OCI-M2 (cell line): ENCODE results near the gene RIMBP2.
"Not testable (repeated sequence)": the region's sequence is repeated elsewhere in the genome, so short reads cannot be mapped to it uniquely, and the experiment has no call there.

Experiments used
- DNase-seq: peaks from one replicate; lab custom pipeline; 2025; ENCODE audit not compliant: unreplicated experiment; lab: John Stamatoyannopoulos, UW

RIMBP2 gene

GRCh38 chr12:130658145-130658911, 57.8 kb downstream of the RIMBP2 start:
- DNase-seq = no peak

- DNase-seq = no peak
These were observed 59.7 kb downstream of the RIMBP2 start for GRCh38 chr12:130656411-130656810.

DNA sequence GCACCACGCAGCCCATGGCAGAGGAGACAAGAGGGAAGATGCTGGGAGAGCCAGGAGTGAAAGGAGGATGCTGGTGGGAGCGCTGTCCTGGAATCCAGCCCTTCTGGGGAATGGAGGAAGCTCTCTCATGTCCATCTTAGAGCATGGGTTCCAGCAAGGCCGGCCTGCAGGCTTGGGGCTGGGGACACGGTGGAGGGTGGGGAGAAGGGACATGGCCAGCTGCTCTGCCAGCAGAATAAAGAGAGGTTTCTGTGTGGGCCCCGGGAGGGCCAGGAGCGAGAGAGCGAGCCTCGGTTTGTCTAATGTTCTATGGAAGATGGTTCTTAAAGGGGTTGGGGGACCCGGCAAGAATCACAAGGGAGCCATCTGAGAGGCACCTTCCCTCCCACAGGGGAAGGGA, 60.2 kb downstream of the RIMBP2 start:
- no peak for DNase-seq

DNA sequence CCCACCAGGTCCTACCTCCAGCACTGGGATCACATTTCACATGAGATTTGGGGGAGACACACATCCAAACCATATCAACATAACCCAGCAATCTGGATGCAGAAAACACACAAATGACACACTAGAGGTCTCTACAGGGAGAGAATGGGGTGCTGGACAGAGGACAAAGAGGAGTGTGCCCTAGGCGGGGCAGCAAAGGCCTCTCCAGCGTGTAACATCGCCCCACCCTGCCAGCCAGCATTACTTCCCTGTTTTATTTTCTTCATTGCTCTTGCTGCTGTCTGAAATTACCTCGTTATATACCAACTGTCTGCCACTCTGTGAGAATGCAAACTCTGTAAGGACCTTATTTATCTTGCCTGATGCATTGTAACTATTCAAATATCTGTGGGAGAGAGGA, 61.1 kb downstream of the RIMBP2 start:
- DNase-seq = no peak

- no peak for DNase-seq
These were observed 64.7 kb downstream of the RIMBP2 start for GRCh38 chr12:130651188-130651959.

- DNase-seq = no peak
These were observed 66.0 kb downstream of the RIMBP2 start for GRCh38 chr12:130650131-130650530.

DNA sequence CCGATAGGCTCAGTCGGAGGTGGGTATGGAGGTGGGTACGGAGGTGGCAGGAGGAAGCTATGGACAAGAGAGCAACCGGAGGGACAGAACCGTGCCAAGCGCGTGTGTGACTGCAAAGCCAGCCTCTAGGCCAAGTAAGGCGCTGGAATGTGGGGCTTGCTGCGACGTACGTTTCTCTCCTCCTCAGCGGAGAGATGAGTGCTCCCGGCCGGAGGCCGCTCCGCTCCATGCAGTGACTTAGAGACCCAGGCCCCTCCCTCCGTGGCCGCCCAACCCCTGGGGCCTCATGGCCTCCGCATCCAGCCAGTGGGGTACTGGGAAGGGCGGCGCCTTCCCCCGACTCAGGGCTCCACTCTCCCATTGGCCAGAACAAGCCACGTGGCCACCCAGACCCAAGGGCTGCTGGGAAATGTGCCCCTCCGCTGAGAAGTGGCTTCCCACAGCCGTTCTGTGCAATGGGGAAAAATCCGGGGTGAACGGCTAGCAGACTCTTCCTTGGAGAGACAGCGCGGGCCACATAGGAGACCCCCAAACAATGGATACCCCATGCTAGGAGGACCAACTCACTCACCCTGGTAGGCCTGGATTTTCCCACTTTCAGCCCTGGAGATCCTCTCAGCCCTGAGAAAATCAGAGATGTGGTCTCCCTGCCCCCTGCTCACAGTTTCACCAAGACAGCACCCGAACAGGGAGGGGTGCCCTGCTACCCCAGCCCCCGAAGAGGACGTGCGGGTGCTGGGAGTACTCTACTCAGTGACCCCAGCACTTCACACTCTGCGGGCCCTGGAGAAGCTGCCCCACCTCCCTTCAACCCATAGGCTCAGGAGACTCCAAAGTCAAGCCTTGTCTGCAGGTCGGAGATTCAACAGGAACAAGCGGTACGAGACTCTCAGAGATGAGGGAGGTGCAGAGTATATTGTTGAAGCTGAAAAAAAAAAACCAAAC, 66.7 kb downstream of the RIMBP2 start:
- no peak for DNase-seq

DNA sequence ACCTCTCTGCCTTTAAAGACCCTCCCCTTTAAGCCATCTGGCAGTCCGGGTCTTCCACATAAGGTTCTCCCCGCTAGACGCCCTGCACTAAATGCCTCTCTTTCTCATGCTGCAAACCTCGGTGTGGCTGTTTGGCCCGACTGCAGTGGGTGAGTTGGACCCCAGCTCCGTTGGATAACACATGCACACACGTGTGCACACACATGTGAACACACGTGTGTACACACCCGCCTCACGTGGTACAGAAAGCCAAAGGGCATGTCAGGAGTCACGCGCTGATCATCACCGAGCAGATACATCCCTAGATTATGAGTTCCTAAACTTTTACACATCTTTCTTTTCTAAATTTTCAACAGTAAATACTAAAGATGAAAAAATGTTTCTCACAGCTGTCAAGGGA, 68.3 kb downstream of the RIMBP2 start:
- DNase-seq = no peak

- no peak for DNase-seq
These were observed 69.3 kb downstream of the RIMBP2 start for GRCh38 chr12:130646716-130647370.

GRCh38 chr12:130646191-130646590, 69.9 kb downstream of the RIMBP2 start:
- DNase-seq = not testable (repeated sequence)

- DNase-seq = no peak
These were observed 70.3 kb downstream of the RIMBP2 start for GRCh38 chr12:130645751-130646150.

DNA sequence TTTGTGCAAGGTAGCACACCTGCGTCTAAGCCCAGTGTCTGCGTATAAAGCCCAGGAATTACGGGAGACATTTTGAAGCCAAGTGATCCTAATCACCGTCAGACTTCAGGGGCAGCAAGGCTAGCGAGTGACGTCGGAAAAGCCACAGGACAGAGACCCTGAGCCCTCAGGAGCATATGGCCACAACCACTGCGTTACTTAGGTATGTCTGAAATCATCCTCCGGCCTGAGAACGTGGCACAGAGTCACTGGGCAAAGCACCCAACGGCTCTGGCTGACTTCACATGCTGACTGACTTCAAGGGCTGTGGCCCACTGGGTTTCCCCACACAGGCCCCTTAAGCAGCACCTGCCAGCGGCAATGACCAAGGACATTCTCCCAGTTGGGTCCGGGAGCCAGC, 71.5 kb downstream of the RIMBP2 start:
- no peak for DNase-seq

DNA sequence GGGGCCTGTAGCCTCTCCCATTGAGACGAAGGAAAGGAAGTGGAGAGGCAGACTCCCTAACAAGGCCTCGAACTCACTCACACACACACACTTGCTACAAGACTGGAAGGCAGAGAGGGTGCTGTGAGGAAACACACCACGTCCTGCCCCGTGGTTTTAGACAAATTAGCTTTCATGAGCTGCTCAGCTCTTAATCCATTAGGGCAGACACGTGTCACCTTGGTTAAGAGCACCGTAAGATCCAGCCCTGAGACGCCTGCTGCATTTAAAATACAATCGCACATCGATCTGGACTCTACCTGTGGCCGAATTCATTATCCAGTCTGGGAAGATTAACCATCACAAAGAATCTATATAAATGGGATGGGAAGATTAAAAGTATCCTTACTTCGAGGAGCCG, 72.0 kb downstream of the RIMBP2 start:
- no peak for DNase-seq

DNA sequence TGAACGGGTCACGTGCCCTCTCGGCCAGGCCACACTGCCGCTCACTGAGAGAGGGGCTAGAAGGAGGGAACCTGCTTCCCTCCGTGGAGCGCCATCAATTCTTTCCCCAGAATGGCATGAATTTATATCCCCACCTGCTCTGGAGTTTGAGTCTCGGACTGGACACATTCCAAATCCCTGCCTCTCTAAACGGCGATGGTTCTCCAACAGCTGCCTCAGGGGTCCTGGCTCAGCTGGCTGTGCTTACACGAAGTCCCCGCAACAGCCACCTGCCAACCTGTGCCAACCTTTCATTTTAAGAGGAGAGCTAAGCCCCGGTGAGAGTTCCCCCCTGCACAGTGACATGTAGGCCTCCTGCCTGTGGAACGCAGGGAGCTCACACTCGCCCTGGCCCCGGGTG, 73.2 kb downstream of the RIMBP2 start:
- no peak for DNase-seq

DNA sequence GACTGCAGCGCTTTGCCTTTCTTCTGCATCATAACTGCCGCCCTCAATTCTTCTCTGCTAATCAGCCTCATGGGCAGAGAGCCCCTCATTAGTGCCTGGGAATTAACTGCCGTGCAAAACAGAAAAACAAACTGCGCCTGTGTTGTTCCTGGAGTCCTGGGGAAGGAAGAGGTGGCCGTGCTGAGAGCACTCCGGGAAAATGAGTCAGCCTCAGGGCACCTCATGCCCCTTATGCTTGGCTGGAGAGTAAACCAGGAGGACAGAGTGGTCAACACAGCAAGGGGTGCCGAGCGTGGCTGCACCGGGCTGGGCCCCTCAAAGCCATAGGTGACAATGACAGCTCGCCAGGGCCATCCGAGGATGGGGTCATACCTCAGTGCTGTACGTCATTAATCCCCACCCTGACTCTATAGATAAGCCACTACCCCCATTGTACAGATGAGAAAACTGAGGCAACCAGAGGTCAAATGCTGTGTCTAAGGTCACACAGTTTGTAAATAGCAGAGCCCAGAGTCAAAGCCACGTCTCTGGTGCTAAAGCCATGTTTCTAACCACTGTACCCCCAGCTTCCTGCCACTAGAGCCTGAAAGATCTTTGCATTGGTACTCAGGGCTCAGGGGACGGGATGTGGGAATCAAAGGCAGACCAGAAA, 74.4 kb downstream of the RIMBP2 start:
- DNase-seq = no peak

DNA sequence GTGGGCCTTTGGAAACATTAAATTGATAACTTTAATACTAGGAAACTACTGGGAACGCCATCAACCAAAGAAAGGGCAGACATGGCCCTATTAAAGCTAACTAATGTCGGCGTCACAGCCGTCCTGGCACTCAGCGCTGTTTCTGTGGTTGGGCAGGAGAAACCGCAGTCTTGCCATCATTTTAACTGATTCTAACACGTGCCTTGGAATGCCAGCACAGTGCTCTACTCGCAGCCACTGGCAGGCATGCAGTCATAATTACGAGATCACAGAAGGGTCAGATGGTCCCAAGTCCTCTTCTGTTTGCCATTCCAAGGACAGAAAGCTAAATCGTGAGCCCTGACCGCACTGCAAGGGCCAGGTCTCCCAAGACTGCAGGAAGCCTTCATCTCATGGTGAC, 75.2 kb downstream of the RIMBP2 start:
- DNase-seq = no peak

DNA sequence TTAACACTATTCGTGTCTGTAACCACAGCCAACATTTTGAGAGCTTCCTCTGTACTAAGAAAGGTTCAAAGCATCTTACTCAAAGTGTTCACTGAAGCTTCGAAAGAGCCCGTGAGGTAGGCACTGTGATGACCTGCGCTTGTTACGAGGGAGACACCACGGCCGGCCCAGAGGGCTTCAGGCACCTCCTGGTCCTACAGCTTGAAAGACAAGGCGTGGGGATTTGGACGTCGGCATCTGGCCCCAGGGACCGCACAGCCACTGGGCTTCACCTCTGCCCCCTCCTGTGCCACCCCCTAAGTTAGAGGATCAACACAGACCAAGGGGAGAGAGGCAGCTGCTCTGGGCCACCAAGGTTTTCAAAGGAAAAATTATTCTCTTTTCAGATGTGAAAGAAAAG, 75.6 kb downstream of the RIMBP2 start:
- no peak for DNase-seq

GRCh38 chr12:130639476-130640424, 76.3 kb downstream of the RIMBP2 start:
- no peak for DNase-seq

- DNase-seq = no peak
These were observed 79.7 kb downstream of the RIMBP2 start for GRCh38 chr12:130636370-130636769.
